HG03460 (cell line): ENCODE measurements around the gene ARPC5L.
"Not testable (repeated sequence)": the region's sequence is repeated elsewhere in the genome, so short reads cannot be mapped to it uniquely, and the experiment has no call there.

Source experiments
- ATAC-seq: cut with Tn5 transposase; IDR thresholded peaks from one replicate; pipeline ENCODE4 v1.9.1; 2021; ENCODE audit not compliant: unreplicated experiment

Gene ARPC5L

DNA sequence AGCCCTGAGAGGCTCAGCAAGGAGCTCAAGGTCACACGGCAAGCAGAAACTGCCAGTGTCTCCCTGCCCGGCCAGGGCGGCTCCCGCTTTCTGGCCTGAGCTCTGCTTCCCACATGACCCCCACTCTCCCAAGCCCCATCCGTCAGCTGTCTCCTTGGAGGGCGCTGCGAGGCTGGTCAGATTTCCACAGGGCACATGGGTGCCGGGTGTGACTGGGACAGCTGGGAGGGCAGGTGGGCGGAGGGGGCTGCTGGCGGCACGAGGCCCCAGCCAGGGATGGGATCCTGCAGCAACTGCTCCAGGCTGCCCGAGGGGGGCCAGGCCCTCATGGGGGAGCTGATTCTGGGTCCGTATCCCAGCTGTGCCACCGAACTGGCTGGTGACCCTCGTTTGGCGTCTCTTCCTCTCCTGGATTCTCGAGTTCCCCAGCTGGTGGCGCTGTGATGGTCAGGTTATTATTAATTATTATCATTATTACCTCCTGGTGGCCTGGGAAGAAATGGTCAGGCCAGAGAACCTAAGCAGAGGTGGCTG lies 21.6 kb upstream of the ARPC5L start:
- no peak for ATAC-seq

DNA sequence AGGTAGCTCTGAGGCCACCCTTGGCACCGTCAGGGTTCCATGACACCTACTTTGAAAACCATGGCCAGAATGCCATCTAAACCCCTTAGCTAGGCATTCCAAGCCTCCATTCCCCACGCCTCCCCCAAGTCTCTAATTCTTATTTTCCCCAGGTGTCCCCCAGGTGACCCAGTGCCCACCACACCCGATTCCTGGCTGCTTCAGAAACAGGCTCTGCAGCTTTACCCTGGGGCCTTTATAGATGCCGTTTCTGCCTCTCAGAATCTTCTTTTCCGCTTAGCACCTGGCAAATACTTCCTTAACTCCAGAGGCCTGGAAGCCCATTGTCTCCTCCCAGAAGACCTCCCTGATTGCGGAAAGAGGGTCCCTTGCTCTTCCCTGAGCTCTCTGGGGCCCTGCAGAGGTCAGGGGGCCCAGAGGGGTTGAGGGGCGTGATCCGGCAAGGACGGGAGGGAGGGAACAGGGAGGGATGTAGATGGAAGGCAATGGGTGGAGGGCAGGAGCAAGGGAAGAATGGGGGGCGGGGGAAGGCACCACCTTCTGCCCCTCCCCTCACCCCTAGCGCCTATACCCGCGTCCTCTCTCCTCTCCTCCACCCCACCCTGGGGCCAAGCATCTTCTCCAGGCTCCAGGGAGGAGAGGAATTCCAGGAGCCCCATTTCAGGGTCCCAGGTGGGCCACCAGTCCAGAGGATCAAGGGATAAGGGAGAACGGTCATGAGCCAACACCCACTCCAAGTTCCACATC lies 20.7 kb upstream of the ARPC5L start:
- ATAC-seq: no peak

DNA sequence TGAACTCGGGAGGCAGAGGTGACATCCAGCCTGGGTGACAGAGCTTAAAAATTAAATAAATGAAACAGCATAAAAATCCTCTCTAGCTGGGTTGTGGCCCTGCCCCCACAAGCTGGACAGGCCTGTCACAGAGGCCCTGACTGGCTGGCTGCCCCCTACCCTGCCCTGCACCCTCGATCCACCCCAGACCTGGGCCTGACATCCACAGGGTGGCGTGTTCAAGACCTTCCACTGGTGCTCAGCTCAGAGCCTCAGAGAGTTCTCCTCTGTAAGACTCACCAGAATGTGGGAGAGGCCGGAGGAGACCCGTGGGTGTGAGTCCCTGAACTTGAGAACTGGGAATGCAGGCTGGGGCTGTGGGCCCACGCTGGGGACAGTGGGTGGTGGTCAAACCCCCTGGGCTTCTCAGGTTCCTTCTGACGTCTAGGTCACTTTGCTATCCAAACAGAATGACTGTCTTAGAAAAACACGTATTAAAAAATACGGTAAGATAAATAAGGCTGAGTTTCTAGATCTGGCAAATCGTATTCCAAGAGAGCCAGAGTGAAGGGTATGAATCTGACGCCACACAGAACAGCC lies 18.4 kb upstream of the ARPC5L start:
- ATAC-seq: no peak

DNA sequence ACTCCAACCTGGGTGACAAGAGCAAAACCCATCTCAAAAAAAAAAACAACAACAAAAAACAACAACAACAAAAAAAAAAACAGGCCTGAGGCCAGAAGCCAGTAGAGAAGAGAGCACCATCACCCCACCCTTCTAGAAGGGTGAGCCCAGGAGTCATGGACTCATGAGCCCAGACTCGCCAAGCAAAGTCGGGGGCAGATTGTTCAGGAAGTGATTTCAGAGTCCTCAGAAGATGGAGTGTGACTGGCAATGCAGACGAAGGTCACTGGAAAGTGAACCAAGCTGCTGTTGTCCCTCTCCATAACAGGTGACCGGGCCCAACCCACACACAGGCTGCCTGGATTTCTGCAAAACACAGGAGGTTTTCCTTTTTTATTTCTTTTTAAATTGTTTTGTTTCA lies 17.6 kb upstream of the ARPC5L start:
- ATAC-seq: no peak

DNA sequence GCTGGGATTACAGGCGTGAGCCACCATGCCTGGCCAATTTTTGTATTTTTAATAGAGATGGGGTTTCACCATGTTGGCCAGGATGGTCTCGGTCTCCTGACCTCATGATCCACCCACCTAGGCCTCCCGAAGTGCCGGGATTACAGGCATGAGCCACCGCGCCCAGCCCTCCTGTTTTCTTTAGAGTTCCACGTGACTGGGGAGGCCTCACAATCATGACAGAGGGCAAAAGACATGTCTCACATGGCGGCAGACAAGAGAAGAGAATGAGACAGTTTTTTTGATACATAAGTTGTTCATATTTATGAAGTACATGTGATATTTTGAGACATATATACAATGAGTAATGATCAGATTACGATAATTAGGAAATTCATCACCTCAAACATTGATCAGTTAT lies 15.5 kb upstream of the ARPC5L start:
- ATAC-seq: not testable (repeated sequence)

DNA sequence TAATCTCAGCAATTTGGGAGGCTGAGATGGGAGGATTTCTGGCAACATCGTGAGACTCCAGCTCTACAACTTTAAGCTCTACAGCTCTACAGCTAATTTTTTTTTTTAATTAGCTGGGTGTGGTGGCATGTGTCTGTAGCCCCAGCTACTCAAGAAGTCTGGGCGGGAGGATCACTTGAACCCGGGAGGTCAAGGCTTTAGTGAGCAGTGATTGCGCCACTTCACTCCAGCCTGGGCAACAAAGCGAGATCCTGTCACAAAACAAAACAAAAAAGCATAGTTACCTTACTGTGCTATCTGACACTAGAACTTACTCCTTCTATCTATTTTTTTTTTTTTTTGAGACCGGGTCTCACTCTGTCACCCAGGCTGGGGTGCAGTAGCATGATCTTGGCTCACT lies 15.0 kb upstream of the ARPC5L start:
- ATAC-seq: no peak

DNA sequence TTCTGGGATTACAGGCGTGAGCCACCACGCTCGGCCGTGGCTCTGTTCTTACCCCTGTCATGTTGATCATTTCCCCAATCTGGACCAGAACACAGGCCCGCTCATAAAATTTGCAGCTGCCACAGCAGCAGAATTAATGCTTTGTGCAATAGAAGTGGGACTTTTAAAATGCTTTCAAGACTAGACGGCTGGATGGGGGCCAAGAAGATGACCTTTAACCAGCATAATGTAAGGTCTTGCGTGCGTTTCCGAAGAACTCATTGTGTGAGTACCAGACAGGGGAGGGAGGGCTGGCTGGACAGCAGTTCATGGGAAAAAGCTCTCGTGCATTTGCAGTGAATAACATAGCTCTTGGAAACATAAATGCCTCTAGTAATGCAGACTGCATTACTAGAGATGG lies 12.1 kb upstream of the ARPC5L start:
- no peak for ATAC-seq

DNA sequence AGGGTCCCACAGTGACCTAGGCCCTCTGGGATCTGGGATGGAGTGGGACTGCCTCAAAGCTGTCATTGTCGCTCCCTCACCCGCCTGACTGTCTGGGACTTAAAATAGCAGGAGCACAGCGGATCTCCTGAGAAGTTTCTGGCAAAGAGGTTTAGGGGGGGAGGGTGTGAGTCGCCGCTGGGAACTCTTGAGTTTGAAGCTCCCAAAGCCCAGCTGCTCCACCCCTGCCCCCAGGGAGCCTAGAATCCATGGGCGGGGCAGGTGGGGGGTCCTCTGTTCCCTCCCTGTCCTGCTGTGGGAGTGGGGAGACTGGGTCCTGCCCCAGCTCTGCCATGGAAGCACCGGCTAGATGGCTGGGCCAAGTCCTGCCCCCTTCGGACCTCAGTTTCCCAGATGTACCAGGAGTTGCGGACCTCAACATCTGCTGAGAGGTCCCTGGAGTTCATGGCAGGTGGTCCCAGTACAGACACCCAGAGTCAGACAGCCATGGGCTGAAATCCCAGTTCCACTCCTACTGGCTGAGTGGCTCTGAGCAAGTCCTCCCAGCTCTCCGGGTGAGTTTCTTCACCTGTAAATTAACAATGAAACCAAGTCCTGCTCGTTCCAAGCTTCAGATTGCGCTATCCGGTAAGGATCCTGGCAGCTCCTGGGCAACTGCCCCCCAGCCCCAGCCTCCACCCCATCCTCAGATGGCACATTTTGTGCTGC lies 9.7 kb upstream of the ARPC5L start:
- ATAC-seq: no peak

DNA sequence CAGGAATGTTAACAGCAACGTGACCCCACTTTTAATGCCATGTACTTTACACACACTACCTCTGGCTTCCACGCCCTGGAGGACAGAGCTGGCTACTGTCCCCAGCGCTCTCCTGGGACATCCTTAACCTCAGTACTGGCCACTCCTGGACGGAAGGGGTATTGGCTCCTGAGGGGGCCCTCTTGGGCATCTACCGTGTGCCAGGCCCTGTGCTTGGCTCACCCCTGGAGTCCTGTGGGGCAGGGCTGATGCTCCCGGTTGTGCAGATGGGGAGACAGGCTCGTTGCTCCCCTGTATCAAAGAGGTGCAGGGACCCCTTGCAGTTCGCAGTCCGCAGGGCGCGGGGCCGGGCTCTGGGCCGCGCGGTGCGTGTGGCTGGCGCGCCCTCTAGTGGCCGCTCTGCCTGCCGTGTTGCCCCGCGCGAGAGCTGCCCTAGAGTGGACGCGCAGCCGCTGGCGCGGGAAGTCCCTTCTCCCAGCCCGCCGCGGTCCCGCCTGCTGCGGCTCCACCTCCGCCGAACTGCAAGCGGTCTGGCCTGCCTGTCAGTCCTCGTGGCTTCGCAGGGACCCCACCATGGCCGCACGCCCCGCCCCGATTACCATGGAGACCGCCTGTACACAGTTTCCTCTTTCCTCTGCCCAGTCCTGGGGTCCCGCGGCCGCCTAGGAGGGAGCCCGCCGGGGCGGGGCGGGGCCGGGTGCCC lies 8.9 kb upstream of the ARPC5L start, which contains the start of gene WDR38:
Gene WDR38, plus strand, starts transcription at position 632 of the 703 bp plus-strand sequence. CDS start 72 bp downstream, outside the sequence.
- peak; percentile 66 for ATAC-seq

DNA sequence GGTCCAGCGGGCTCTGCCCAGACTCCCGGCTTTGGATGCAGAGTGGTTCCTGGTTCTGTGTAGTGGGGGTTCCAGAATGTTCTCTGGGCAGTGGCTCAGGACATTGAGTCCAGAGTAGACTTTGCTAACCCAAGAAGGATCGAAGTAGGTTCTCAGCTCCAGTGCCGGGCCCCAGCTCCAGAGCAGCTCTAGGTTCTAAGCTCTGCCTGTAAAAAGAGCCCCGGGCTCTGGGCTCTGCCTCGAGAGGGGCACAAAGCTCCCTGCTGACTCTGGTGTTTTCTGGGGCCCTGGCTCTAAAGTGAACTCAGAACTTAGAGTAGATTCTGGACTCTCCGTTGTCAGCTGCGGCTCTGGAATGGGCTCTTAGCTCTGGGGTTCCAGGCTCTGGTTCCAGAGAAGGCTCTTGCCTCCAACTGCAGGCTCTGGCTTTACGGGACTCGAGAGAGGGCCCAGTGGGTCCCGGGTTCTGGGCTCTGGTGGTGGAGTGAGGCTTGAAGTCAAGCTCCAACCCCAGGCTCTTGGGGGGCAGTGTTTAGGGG lies 8.3 kb upstream of the ARPC5L start:
- no peak for ATAC-seq

DNA sequence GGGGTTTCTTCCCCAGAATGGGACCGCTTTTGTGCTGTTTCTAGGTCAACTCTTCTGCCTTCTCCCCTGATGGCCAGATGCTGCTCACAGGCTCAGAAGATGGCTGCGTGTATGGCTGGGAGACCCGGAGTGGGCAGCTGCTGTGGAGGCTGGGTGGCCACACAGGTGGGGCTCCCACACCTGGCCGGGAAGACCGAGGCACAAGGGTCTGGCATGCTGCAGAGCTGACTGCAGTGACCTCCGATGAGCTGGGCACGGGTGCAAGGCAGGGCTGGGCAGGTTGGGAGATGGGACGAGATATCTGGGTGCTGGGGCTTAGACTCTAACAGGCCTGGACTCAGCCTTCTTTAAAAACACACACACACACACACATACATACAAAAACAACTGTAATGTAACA lies 7.8 kb upstream of the ARPC5L start:
- no peak for ATAC-seq

DNA sequence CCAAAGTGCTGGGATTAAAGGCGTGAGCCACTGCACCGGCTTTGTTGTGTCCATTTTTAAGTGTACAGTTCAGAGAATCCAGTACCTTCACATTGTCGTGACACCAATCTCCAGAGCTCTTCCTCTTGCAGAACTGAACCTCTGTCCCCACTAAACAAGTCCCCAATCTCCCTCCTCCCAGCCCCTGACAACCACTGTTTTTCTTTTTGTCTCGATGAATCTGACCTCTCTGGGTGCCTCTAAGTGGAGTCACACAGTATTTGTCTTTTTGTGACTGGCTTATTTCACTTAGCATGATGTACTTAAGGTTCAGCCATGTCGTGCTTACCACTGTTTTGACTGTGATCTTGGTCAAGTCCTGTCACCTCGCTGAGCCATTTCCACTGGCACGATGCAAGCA lies 7.1 kb upstream of the ARPC5L start:
- ATAC-seq: no peak

DNA sequence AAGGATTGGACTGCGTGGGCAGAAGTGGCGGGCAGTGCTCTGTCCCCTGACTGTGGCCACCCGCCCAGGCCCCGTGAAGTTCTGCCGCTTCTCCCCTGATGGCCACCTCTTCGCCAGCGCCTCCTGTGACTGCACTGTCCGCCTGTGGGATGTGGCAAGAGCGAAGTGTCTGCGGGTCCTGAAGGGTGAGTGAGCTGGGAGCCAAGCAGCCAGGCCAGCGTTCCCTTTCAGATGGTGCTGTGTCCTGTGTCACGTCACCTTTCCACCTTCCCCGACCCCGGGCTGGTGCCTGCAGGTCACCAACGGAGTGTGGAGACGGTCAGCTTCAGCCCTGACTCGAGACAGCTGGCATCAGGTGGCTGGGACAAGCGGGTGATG lies 6.4 kb upstream of the ARPC5L start:
- no peak for ATAC-seq

DNA sequence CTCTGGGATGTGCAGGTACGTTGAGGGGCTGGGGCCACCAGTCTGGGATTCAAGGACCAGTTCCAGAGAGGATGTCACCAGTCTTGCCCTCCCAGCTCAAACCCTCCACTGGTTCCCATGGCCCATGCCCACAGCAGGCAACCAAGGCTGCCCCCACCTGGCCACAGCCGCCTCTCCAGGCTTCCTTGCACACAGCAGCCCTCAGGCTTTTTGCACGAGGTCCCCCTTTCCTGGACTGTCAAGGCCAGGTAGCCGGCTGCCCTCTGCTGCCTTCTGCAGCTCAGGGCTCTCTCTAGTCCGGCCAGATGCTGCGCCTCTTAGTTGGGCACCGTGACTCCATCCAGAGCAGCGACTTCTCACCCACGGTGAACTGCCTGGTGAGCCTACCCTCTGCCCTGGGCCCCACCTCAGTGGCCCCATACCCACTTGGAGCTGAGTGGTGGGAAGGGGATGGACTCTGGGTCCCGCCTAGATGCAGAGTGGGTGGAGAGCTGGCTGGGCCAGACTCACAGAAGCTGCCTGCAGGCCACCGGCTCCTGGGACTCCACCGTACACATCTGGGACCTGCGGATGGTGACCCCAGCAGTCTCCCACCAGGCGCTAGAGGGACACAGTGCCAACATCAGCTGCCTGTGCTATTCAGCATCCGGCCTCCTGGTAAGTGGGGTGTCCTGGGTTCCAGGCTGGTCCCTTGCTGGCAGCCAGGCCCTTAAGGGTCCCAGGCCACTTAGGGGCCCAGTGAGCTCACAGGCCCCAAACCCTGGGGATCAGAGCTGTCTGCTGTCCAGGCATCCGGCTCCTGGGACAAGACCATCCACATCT lies 5.8 kb upstream of the ARPC5L start:
- ATAC-seq: no peak

DNA sequence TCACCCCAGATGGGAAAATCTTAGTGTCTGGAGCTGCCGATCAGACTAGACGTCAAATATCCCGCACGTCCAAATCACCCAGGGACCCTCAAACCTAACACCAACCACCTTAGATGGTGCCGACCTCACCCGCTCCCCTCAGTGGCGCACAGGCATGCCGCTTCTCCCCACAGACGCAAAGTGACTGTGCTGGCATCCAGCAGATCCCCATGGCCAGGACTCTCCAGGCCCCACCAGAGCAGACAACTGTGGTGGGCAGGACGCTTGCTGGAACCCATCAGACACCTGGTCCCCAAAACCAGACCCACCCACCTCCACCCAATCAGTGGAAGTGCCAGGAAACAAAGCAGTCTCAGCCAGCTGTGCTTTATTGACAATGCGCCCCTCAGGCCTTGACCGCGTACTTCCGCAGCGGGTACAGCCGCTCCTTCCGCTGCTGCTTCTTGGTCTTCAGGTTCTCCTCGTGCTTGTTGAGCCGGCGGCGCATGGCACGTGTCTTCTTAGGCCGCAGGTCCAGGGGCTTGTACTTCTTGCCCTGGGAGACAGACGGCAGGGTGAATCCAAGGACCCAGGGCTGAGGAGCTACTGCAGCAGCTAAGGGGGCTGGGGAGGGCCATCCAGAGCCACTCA lies 4.3 kb upstream of the ARPC5L start:
- no peak for ATAC-seq

DNA sequence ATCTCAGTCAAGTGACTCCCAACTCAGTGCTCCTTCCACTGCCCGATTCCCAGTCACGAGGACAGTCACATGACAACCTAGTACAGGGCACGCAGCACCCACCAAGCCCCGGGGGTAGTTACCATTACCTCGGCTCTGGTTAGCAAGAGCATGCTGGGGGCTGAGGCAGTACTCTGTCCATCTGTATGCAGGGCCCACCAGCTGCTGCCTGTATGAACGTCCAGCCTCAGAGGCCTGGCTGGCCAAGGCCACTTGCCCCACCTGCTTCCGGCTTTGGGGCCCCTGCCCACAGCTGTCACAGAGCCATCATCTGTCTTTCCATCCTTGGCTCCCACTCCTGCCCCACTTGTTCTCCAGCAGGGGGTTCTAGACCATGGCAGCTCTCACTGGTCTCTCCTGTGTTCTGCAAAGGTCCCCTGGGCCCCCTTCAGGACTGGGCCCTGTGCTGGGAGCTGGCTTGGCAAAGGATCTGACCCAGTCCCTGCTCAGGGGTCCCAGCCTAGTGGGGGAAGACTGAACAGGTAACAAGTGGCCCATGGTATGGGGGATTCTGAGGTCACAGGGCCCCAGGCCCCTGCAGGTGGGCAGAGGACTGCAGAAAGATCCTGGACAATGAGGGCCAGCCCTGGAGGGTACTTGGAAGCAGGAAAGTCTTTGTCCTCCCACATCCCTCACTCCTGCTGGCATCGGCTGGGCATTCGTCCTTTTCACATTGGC lies 3.4 kb upstream of the ARPC5L start:
- ATAC-seq: no peak

DNA sequence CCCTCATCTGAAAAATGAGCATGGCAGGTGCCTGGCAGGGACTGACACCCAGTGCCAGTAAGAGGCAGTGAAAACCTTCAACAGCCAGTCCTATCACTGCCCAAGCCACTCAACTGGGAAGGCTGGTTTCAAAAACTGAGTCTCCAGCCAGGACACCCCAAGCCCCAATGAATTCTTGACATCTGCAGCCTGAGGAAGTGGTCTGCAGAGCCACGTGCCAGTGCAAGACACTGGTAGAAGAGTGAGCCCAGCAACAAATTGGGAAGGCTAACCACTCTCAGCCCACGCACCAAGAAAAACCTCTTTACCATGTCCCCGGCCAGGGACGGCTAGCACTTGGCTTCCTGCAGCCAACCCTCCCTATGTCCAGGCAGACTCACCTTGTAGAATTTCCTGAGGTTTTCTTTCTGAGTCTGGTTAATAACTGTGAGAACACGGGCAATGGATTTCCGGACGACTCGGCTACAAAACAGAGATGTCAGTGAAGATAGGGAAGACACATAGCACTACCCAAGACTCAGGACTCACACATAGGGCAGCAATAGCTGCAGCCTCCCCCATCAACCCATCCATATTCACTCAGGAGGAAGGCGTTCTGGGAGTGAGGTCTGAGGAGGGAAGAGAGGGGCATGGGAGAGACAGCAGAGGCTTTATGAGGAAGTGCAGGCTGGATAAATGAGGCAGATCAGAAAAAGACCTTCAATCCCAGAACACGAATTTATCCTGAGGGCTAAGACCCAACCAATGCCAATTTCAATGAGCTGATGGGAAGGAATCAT lies 1.9 kb upstream of the ARPC5L start:
- ATAC-seq: no peak

DNA sequence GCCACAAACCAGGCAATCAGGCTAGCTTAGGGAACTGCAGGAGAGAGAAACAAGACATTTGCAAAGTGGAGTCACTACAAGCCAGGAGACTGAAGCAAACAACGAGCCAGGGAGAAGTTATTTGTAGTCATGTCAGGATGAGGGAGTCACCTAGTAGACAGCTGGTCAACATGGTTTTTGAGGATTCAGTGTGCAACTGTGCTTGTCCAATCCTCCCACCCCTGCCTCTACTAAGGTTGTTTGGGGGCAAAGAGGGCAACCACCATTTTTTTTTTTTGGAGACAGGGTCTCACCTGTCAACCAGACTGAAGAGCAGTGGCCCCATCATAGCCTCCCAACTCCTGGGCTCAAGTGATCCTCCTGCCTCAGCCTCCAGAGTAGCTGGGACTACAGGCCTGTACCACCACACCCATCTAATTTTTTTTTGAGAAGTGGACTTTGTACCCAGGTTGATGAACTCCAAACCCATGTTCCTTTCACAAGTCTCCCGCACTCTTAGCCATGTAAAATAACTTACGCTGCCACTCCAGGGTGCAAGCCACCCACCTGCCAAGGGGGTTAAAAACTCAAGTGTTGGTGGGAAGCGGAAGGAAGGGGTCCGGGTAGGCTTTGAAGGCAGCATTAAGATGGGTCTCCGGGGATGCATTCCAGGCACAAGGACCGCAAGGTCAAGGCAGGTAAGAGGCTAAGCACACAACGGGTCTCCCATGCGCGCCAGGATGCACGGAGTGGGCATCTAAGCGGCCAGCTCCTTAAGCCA lies 1.2 kb upstream of the ARPC5L start:
- no peak for ATAC-seq
